HG03196 (cell line): ENCODE measurements around the gene PON3.

Experiments used
- ATAC-seq: cut with Tn5 transposase; IDR thresholded peaks from one replicate; pipeline ENCODE4 v1.9.1; 2021; ENCODE audit not compliant: unreplicated experiment

The PON3 gene

GRCh38 chr7:95396136-95397032 lies at the start of gene PON3:
Gene PON3 (minus strand): TSS chr7:95396375. CDS start chr7:95396350, 25 bp downstream.
- no peak for ATAC-seq

- no peak for ATAC-seq
Measured at GRCh38 chr7:95444796-95445195, 48.6 kb upstream of the PON3 start.

DNA sequence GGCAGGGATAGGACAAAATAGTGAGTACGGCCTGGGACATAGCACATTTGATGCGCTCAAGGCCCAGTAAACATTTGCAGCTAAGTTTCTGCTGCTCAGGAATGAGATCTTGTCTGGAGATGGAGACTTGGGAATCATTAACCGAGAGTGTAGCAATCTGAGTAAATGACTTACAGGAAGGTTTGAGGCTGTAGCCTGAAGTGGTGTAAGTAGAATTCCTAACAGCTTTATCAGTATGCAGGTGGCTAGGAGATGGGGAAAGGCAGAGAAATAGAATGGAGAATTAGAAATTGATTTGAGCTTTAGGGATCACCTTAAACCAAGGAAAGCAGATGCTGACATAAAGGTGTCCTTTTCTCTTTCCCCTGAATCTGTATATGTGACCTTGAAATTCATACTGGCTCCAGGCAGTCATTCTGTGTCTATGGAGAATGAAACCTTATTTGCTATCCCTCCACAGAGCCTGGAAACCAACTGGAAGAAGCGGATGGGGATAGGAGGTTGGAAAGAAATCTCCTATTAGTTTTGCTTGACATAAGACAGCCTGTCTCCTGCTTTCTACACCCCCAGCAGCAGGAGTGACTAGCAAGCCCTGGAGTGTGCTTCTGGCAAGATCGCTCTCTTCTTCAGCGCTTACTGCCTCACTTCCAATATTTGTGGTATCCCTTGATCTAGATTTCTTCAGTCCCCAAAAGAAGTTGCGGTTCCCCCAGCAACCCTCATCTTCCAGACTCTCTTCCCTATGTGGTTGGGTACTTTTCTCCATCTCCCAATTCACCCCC lies 45.1 kb upstream of the PON3 start:
- no peak for ATAC-seq

DNA sequence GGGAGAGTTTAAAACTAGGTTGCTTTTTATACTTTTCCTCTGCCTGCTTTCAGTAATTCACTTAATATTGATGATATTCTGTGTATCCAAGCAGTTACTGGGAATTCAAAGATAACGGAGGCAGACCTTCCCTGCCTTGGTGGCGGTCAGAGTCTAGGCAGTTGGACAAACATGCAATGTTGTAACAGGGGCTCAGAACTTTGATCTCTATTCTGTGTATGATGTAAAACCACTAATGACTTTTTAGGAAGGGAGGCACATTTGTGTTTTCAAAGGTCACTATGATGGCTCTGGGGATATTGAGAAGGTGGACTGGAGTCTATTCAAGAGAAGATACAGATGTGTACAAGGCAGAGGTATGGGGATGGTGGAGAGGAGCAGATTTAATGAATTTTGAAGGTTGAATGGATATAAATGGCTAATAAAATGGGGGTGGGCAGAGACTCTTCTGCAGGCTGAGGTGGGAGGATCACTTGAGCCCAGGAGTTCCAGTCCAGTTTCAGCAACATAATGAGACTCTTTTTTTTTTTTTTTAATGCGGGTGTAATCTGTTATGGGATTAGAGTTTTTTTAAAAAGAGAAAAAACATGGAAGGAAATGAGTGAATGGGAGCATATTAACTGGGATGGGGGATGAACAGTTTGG lies 44.3 kb upstream of the PON3 start:
- ATAC-seq: no peak

DNA sequence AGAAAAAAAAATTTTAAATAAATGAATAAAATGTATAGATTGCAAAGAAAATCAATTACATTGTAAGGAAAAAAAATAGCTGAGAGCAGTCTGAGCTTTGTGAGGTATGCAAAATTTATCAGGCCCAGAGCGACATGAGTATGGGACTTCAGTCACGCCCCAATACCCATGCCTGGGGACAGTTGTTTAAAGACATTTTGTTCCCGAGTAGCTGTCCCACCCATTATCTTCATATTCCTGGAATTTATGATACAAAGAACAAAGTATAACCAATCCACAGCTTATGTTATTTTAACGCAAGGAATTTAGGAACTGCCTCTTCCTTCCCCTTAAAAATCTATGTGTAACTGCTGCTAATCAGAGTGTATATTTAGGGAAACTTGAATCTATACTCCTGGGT lies 40.2 kb upstream of the PON3 start:
- no peak for ATAC-seq

DNA sequence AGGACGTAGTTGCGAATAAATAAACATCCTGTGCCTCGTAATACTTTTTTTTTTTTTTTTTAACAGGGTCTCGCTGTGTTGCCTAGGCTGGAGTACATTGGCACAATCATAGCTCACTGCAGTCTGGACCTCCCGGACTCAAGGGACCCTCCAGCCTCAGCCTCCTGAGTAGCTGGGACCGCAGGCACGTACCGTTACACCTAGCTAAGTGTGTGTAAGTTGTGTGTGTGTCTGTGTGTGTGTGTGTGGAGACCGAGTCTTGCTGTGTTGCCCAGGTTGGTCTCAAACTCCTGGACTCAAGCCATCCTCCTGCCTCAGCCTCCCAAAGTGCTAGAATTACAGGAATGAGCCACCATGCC lies 39.2 kb upstream of the PON3 start:
- ATAC-seq: no peak

DNA sequence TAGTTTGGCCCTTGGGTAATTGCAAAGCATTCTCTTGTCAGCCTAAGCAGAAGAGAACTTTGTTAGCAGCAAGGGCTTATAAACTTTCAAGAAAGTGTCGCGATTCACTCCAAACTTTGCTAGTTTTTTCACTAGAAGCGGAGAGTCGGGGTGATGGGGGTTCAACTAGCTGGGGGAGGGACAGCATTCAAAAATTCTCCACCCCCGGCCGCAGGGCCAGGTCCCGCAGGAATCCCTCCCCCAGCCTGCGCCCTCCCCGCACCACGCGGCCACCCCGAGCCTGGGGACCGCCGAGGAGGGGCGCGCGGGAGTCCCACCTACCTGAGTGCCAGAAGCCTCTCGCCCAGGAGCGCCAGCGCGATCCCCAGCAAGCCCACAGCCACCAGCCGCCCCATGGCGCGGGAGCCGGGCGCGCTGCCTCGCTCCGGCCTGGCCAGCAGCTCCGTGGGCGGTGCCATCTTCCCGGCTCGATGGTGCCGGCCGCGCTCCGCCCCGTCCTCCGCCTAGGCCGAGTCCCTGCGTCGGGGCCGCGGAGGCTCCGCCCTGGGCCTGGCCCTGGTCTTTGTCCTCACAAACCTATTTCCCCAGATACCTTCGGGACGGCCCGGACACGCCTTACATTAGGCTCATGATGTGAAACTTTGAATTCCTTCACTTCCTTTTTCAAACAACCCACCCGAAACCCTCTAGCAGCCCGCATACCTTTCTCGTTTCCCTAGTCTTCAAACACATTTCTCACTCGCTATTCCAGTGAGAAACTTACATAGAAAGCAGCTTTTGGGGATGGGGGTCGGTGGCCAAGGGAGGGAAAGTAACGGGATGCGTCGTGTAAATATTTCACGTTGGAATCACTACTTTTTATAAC lies 38.6 kb upstream of the PON3 start, which contains the start of gene PON2:
Gene PON2 (minus strand): TSS at position 472 of the 865 bp plus-strand sequence. CDS start 77 bp downstream, at position 395.
- peak; percentile 97 for ATAC-seq

DNA sequence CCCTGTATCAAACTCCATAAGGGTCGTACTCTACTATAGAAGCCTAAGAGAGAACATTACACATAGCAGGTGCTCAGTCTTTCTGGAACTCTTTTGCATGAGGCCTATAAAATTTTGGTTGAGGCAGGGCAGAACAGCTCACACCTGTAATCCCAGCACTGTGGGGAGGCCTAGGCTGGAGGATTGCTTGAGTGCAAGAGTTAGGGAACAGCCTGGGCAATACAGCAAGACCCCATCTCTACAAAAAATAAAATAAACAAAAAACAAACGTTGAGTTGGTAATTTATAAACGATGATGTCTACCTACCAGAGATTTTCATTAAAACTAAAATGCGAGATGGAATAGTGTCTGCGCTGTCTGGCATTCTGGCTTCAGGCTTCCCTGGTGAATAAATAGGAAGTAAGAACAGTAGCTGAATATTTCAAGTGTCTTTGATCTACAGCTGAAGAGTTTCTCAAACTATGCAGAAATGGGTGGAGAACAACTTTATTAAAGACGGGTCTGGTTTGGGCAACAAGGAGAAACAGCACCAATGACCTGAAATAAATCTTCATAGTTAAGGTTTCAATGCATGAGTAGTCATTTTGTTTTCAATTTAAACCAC lies 37.9 kb upstream of the PON3 start:
- peak; percentile 3 for ATAC-seq

- no peak for ATAC-seq
Measured at GRCh38 chr7:95433129-95433528, 37.0 kb upstream of the PON3 start.

- no peak for ATAC-seq
Measured at GRCh38 chr7:95432606-95433005, 36.4 kb upstream of the PON3 start.

GRCh38 chr7:95430864-95431263 lies 34.7 kb upstream of the PON3 start:
- ATAC-seq: no peak

DNA sequence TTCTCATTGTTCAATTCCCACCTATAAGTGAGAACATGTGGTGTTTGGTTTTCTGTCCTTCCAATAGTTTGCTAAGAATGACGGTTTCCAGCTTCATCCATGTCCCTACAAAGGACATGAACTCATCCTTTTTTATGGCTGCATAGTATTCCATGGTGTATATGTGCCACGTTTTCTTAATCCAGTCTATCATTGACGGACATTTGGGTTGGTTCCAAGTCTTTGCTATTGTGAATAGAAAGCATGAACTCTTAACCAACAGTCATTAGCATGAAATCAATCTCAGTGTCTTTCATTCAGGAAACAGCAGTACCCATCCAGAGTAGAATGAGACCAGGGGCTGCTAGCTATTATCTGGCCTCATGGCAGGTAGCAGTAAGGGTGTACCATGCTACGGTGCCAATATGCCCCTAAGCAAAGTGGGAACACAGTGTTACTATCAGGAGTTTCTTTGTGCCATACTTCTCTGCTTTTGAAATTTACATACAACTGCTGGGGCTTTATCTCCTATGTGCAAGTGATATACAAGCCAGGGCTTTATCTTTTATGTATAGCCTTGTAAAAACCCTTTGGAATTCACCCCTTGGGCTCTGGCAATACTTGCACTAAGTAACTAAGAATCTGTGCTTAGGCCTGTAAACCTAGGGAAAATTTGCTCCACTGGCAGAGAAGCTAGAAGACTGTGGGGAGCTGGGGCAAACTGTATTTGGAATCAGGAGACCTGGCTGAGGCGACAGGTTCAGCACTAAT lies 33.2 kb upstream of the PON3 start:
- ATAC-seq: no peak

GRCh38 chr7:95427914-95428516 lies 31.8 kb upstream of the PON3 start:
- no peak for ATAC-seq

DNA sequence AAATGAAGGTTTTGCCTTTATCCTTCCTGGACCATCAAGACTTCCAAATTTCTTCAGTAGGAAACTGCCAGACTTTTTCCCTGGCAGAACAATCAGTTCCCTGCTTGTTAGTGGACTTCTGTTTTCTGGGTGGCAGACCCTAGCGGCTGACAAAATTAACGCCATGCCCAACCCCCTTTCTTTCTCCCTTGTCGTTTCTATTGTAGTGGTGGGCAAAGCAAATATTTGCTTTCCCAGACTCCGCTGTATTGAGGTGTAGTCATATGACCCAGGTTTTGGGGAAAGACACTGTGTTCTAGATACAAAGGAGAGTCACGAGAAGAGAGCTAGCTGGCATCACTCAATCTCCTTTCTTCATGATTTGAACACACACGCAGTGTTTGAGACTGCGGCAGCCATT lies 31.0 kb upstream of the PON3 start:
- ATAC-seq: no peak

- ATAC-seq: no peak
Measured at GRCh38 chr7:95425694-95426093, 29.5 kb upstream of the PON3 start.

GRCh38 chr7:95424716-95425115 lies 28.5 kb upstream of the PON3 start:
- no peak for ATAC-seq

DNA sequence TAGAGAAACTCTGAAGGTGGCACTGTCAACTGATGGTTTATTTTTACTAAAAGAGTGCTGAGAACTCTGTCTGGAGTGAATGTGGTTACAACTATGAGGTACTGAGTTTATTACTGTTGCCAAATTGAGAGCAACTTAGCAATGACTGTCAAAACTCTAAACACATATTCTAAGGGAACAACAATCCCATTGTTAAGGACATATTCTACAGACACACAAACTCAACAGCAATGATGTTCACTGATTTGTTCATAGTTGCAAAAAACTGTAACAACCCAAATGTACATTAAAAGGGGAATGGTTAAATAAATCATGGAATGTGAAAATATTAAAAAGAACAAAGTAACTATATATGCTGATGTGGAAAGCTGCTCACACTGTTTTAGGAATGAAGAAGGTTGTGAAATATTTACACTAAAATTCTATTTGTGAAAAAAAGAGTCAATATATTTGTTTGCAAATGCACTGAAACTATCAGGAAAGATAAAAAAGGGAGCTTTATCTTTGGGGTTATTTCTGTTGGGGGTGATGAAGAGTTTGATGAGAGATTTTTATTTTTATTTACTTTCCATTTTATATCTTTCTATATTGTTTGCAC lies 25.8 kb upstream of the PON3 start:
- ATAC-seq: no peak

GRCh38 chr7:95421000-95421846 lies 25.0 kb upstream of the PON3 start:
- no peak for ATAC-seq
